CD14-positive monocyte (primary cell): ENCODE data around the gene PHF12. TPM values are rescaled to one million over a fixed set of nuclear protein-coding genes. Genes with fewer than 3 reads are reported as not detected.

Source experiments
- DNase-seq, 3 donors: peaks; one replicate each; pipeline ENCODE4 v3.0.0-alpha.2; 2011 to 2022
- H2AFZ ChIP-seq: 2 replicates; pipeline ENCODE4 v1.6.0; 2012; ENCODE audit warnings: mild to moderate bottlenecking, low read depth, low read length, inconsistent platforms; ENCODE audit not compliant: insufficient read depth, poor library complexity, severe bottlenecking
- H3K27ac ChIP-seq, 2 donors: 1 replicate in 1 of 2; 2 replicates in 1 of 2; pipeline ENCODE4 v1.5.1; 2012 to 2013; ENCODE audit warnings: low read length in 2 of 2, control low read depth in 1 of 2, inconsistent platforms in 1 of 2, low read depth in 1 of 2, mild to moderate bottlenecking in 1 of 2
- H3K27me3 ChIP-seq, 2 donors: one replicate each; pipeline versions ENCODE4 v1.6.0 to v1.6.1; 2011 to 2013; ENCODE audit warnings: low read length in 2 of 2; ENCODE audit not compliant: control insufficient read depth in 2 of 2, insufficient read depth in 2 of 2
- H3K36me3 ChIP-seq, 2 donors: replicated peaks in 1 of 2; 1 replicate in 1 of 2; 2 replicates in 1 of 2; pipeline versions ENCODE4 v1.5.1 to v1.6.1; 2012 to 2013; ENCODE audit warnings: low read length in 2 of 2, control low read depth in 1 of 2, inconsistent platforms in 1 of 2, mild to moderate bottlenecking in 1 of 2; ENCODE audit not compliant: insufficient read depth in 2 of 2, control insufficient read depth in 1 of 2
- H3K4me1 ChIP-seq, 2 donors: 1 replicate in 1 of 2; 2 replicates in 1 of 2; pipeline versions ENCODE4 v1.5.1 to v1.6.1; 2012 to 2013; ENCODE audit warnings: low read length in 2 of 2, control low read depth in 1 of 2, inconsistent platforms in 1 of 2, mild to moderate bottlenecking in 1 of 2, moderate library complexity in 1 of 2; ENCODE audit not compliant: insufficient read depth in 2 of 2, control insufficient read depth in 1 of 2
- H3K4me2 ChIP-seq: replicated peaks from 2 replicates; pipeline ENCODE3; 2012; ENCODE audit warnings: low read length, moderate library complexity, mild to moderate bottlenecking; ENCODE audit not compliant: poor library complexity, severe bottlenecking; ENCODE audit errors: extremely low read depth
- H3K4me3 ChIP-seq, 3 experiments: fragments of 200-600 bp in 1 of 3; sonication (generic) in 1 of 3; replicated peaks in 1 of 3; 1 replicate in 2 of 3; 2 replicates in 1 of 3; pipeline ENCODE4 v1.5.1; 2011 to 2013; ENCODE audit warnings: low read length in 3 of 3, mild to moderate bottlenecking in 3 of 3, control low read depth in 2 of 3, low read depth in 2 of 3, inconsistent platforms in 1 of 3, moderate library complexity in 1 of 3
- H3K79me2 ChIP-seq: 2 replicates; pipeline ENCODE4 v1.6.0; 2012; ENCODE audit warnings: mild to moderate bottlenecking, control low read depth, inconsistent platforms, low read length, moderate library complexity; ENCODE audit not compliant: insufficient read depth
- H3K9ac ChIP-seq: 2 replicates; pipeline ENCODE4 v1.6.0; 2017; ENCODE audit warnings: low read length, mild to moderate bottlenecking; ENCODE audit not compliant: insufficient read depth, poor library complexity, severe bottlenecking
- H3K9me3 ChIP-seq, 2 donors: replicated peaks in 1 of 2; 1 replicate in 1 of 2; 2 replicates in 1 of 2; pipeline versions ENCODE4 v1.5.1 to v1.6.1; 2012 to 2013; ENCODE audit warnings: low read length in 2 of 2, control low read depth in 1 of 2; ENCODE audit not compliant: control insufficient read depth in 1 of 2, insufficient read depth in 1 of 2
- H4K20me1 ChIP-seq: 2 replicates; pipeline ENCODE4 v1.6.0; 2012; ENCODE audit warnings: mild to moderate bottlenecking, low read length, control low read depth, moderate library complexity; ENCODE audit not compliant: insufficient read depth
- H3K27ac Mint-ChIP-seq, 7 donors: one replicate each; pipeline ENCODE4 v1.8.0; 2020; ENCODE audit warnings: mild to moderate bottlenecking in 7 of 7, mixed read lengths in 7 of 7, moderate library complexity in 6 of 7, inconsistent platforms in 2 of 7
- H3K27me3 Mint-ChIP-seq, 3 donors: one replicate each; pipeline ENCODE4 v1.8.0; 2021 to 2022; ENCODE audit warnings: low read depth in 3 of 3, mild to moderate bottlenecking in 3 of 3, mixed read lengths in 3 of 3, moderate library complexity in 3 of 3, inconsistent platforms in 1 of 3
- H3K36me3 Mint-ChIP-seq, 2 donors: one replicate each; pipeline ENCODE4 v1.8.0; 2020; ENCODE audit warnings: mixed read lengths in 2 of 2, inconsistent platforms in 1 of 2, mild to moderate bottlenecking in 1 of 2
- H3K4me1 Mint-ChIP-seq: one replicate; pipeline ENCODE4 v1.8.0; 2020; ENCODE audit warnings: mild to moderate bottlenecking, mixed read lengths
- H3K4me3 Mint-ChIP-seq, 2 donors: one replicate each; pipeline ENCODE4 v1.8.0; 2020; ENCODE audit warnings: mild to moderate bottlenecking in 2 of 2, mixed read lengths in 2 of 2, moderate library complexity in 1 of 2
- H3K9me3 Mint-ChIP-seq, 7 donors: one replicate each; pipeline ENCODE4 v1.8.0; 2020 to 2022; ENCODE audit warnings: mixed read lengths in 7 of 7, mild to moderate bottlenecking in 6 of 7, moderate library complexity in 6 of 7, inconsistent platforms in 2 of 7
- WGBS: methylation state at CpG from one replicate; pipeline ENCODE4 v1.1.5; 2013; ENCODE audit warnings: missing lambda C conversion rate; ENCODE audit not compliant: insufficient coverage; 5-methylcytosine and 5-hydroxymethylcytosine counted together
- intact Hi-C, 2 donors: fragments of 100-400 bp; cut with micrococcal nuclease; formaldehyde crosslinking; loops; one replicate each; pipeline versions ENCODE4 v1.15.0 to v1.15.1; 2023
- polyA plus RNA-seq, 3 donors: library from polyadenylated mRNA; depleted of rRNA in 1 of 3; unstranded in 2 of 3; stranded (reverse) in 1 of 3; fragments of 300-500 nt in 2 of 3; fragments of >200 nt in 1 of 3; fragmentation: Illumina TruSeq in 2 of 3; gene quantifications; 1 replicate in 2 of 3; 2 replicates in 1 of 3; pipeline ENCODE4 v1.2.3, GENCODE V29; 2012 to 2021
- TF ChIP-seq, protein P1 (sequence below): fragments of 200-600 bp; IDR thresholded peaks from one replicate; pipeline ENCODE4 v1.8.0; 2022; ENCODE audit warnings: antibody characterized with exemption, mild to moderate bottlenecking

The PHF12 gene
- polyA plus RNA-seq, 3 donors, result 1.4 to 62.5 (median 2.5) TPM

DNA sequence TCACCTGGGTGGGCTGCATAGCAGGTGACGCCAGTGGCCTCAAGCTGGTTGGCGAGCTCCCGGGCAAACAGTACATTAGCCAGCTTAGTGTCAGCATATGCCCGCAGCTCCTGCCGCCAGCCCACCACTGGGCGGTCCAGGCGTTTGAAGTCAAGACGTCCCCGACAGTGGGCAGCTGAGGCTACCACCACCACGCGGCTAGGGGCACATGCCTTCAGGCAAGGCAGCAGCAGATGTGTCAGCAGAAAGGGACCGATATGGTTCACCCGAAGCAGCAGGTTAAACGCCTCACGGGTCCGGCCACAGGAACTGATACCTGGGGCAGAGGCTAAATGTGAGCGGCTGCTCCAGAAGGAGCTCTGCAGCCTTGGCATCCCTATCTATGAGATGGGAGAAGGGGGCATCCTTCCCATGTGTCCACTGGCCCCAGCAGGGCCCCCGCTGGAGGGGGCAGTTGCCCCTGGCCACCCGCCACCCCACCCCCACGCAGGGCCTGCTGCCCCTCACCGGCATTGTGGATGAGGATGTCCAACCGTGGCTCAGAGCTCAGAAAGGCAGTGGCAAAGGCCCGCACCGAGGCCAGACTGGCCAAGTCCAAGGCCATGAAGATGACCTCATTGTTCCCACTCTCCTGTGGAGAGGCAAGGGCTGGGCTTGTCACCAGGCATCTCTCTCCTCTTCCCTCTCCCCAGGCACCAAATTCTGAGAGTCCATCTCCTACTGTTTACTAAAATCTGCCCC lies 50.2 kb downstream of the PHF12 start:
- Mint-ChIP-seq H3K36me3 (peaks cover 11% of the 10 kb centered on the region in 2 donors), H3K27me3 (peaks cover 1 to 10% (median 2%) of the 10 kb centered on the region in 3 donors), H3K4me1 (peaks cover 36% of the 10 kb centered on the region), H3K27ac (peak overlapping the region in 1 of 7 donors; percentile 72), H3K9me3 (peaks cover 0 to 2% (median 0%) of the 10 kb centered on the region in 7 donors), H3K4me3 (no peak overlapping the region)
- Histone ChIP-seq H3K4me1 (peaks cover 31 to 45% of the 10 kb centered on the region in 2 donors), H3K4me2 (peak overlapping the region; percentile 98), H3K27me3 (no peaks in the 10 kb centered on the region), H3K9ac (no peak overlapping the region), H2AFZ (no peak overlapping the region), H3K36me3 (peaks cover 4 to 6% of the 10 kb centered on the region in 2 donors), H3K27ac (no peak overlapping the region), H4K20me1 (peaks cover 17% of the 10 kb centered on the region), H3K9me3 (no peaks in the 10 kb centered on the region), H3K79me2 (peaks cover 39% of the 10 kb centered on the region), H3K4me3 (peak overlapping the region in 1 of 3 experiments; percentile 88)
- WGBS, result 98% methylated on average over 22 of the region's 24 CpGs
- TF ChIP-seq, protein P1, sequence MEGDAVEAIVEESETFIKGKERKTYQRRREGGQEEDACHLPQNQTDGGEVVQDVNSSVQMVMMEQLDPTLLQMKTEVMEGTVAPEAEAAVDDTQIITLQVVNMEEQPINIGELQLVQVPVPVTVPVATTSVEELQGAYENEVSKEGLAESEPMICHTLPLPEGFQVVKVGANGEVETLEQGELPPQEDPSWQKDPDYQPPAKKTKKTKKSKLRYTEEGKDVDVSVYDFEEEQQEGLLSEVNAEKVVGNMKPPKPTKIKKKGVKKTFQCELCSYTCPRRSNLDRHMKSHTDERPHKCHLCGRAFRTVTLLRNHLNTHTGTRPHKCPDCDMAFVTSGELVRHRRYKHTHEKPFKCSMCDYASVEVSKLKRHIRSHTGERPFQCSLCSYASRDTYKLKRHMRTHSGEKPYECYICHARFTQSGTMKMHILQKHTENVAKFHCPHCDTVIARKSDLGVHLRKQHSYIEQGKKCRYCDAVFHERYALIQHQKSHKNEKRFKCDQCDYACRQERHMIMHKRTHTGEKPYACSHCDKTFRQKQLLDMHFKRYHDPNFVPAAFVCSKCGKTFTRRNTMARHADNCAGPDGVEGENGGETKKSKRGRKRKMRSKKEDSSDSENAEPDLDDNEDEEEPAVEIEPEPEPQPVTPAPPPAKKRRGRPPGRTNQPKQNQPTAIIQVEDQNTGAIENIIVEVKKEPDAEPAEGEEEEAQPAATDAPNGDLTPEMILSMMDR, result no peak
- no peak for DNase-seq
- intact Hi-C loops, result loop anchor here (5.0 to 10.0 kb wide), 2 partner anchors 51 to 214 kb away; partner anchors contain the start of gene PHF12 (in 1 of the 2)

DNA sequence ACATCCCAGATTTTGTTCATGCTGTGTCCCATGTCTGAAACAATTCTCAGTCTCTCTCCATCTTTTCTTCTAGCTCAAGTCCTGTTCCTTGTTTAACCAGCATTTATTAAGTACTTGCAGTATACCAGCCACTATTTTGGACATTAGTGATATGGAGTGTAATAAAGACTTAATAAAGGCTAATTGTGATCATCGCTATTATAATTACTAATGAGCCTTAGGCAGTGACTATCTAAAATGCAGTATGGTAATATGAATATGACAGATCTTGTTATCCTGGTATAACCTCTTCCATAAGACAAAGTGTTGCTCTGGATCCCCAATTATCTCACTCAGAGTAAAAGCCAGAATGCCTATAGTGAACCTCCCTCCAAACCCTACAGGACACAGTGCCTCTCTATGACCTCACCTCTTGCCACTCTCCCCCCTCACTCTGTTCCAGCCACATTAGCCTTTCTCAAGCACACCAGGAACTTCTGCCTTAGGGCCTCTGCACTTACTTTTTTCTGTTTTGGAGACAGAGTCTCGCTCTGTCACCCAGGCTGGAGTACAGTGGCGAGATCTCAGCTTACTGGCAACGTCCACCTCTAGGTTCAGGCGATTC lies 52.0 kb downstream of the PHF12 start:
- H3K9me3 Mint-ChIP-seq, result peaks cover 0 to 2% (median 0%) of the 10 kb centered on the region in 7 donors
- peak overlapping the region in 2 of 7 donors; percentile 13 to 35 for H3K27ac Mint-ChIP-seq
- Histone ChIP-seq H3K36me3 (no peaks in the 10 kb centered on the region), H3K9me3 (no peaks in the 10 kb centered on the region), H4K20me1 (peaks cover 20% of the 10 kb centered on the region), H3K4me2 (no peak overlapping the region), H2AFZ (no peak overlapping the region), H3K9ac (no peak overlapping the region), H3K27me3 (no peaks in the 10 kb centered on the region), H3K79me2 (peaks cover 58% of the 10 kb centered on the region), H3K4me1 (peaks cover 48 to 62% of the 10 kb centered on the region in 2 donors), H3K4me3 (no peak overlapping the region), H3K27ac (no peak overlapping the region)
- H3K36me3 Mint-ChIP-seq, result peaks cover 6% of the 10 kb centered on the region in 2 donors
- intact Hi-C loops, result loop anchor here in 1 of 2 donors (5.0 kb wide), 1 partner anchor 182 kb away; the partner anchor contains the start of genes RAB34 and RPL23A
- no peak for DNase-seq
- peaks cover 45% of the 10 kb centered on the region for H3K4me1 Mint-ChIP-seq
- H3K4me3 Mint-ChIP-seq, result peak overlapping the region in 1 of 2 donors; percentile 31
- peaks cover 1 to 10% (median 2%) of the 10 kb centered on the region in 3 donors for H3K27me3 Mint-ChIP-seq
- WGBS, result no CpG with 5 or more reads among the region's 5 CpGs
- TF ChIP-seq, protein P1, result no peak
